GM21576 (cell line): Measurements from ENCODE around the gene SYNDIG1.

ENCODE experiments used
- ATAC-seq: cut with Tn5 transposase; IDR thresholded peaks from one replicate; pipeline ENCODE4 v1.9.1; 2021; ENCODE audit warnings: mild to moderate bottlenecking, moderate library complexity; ENCODE audit not compliant: unreplicated experiment

The SYNDIG1 gene

DNA sequence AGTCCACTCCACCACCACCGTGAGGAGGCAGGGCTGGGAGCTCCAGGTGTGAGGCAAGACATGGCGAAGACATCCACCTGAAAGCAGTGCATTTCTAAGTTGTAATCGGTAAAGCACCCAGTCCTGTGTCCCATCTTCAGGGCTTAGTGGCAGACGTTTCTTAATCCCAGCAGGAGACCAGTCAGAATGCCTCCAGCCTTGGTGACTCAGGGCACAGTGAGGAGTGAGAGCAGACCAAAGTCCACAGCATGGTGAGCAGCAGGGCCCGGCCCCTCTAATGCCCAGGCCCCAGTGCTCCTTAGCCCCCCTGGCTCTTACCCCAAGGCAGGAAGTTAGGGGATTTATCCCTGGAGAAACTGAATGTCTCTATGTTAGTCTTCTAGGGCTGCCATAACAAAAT lies 183.9 kb downstream of the SYNDIG1 start:
- ATAC-seq, result no peak

DNA sequence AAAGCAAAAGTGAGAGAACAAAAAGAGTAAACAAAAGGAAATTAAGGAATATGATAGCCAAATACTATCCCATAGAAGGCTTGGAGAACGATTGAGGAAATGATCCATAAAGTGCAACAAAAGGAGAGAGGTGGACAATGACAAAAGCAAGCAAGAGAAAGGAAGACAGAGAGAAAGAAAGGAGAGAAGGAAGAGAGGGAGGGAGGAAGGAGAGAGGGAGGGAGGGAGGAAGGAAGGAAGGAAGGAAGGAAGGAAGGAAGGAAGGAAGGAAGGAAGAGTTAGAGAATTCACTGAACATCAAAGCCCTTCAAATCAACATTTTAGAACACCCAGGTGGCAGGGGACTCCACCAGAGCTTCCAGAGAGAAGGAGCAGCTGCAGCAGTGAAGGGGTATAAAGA lies 185.0 kb downstream of the SYNDIG1 start:
- no peak for ATAC-seq

DNA sequence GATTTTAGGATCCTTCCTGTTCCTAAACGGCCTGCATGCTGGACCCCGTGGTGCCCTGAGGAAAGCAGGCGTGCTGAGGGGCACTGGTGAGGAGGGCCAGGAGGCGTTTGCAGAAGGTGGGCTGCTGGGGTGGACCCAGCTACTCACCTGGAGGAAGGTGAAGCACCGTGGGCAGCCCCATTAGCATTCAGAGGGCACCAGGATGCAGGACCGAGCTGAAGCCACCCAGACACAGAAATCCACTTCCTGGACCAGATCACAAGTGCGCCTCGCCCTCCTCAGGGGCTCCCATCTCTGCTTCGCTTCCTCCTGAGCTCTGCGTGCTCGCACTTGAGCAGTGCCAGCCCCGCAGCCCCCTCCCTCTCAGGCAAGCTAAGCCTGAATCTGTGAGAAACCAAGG lies 187.0 kb downstream of the SYNDIG1 start:
- no peak for ATAC-seq

DNA sequence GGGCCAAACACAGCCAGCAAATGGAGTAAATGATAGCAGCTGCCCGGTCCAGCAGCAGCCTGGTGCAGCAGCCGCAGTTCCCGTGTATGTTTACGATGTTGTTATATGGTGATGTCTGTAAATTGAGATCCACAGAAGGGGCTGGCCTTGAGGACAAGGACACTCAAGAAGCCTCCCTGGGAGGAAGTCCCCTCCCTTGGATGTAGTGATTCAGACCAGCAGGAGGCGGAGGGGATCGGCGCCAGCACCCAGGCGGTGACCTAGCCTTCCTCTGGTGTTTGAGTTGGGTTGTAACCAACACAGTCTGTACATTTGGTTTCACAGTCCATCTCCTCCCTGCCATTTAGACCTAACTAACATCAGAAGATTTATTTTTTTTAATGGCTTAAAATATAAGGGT lies 187.8 kb downstream of the SYNDIG1 start:
- ATAC-seq, result no peak

DNA sequence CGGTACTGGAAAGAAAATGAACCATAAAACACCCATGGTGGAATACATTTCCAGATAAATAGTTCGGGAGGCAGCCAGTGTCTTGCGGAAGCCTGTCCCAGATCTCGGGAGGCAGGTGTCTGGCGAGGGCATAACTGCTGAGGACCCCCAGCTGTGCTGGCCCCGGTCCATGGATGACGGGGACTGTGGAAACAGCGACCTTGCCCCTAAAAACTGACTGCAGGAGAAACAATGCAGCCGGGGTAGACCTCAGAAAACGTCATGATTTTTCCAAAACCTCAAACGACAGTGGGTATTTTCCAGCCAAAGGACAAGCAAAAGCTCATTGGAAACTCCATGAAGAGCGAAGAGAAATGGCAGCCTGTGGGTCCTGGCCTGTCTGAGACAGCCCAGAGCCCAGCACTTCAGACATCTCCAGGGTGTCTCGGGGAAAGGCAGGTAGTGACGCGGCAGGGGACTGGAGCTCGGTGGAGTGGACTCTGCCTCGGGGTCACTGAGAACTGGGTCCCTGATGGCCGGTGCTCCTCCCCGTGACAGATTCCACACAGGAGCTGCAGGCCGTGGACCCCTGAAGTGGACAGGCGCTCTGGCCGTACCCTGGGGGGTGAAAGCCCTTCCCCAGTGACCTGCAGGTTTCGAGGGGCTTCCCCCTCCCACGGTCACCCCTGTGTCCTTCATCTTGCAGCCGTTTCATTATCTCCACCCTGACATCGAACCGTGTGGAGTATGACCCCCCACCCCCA lies 188.6 kb downstream of the SYNDIG1 start:
- ATAC-seq, result no peak

DNA sequence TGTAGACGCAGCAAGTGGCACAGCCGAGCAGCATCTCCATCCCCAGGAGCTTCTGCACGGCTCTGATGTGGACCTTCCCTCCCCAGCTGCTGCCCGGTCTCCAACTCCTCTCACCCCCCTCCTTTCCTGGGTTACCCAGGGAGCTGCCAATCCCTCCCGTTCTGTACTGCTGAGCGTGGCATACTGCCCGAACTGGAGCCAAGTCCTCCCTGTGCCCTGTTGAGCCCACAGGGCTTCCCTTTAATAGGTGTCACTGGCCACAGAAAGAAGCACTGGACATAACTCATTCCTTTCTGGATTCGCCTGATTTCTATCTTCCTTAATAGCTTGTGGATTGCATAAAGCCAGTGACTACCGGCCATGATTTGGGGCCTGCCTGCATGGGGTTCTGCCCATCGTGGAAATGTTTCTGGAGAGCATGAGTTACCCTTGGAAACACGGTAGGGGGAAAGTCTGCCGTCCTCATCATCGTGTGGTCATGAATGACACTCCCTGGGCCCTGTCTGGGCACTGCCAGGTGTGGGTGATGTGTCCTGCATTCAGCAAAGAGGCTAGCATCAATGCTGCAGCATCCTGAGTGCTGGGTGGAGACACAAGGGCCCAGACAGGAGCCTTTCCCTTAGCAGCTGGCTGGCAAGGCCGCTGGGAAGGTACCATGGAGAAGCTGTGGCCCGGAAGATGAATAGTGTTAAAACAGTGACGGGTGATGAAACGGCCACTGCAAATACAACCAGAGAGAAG lies 189.7 kb downstream of the SYNDIG1 start:
- ATAC-seq, result no peak

DNA sequence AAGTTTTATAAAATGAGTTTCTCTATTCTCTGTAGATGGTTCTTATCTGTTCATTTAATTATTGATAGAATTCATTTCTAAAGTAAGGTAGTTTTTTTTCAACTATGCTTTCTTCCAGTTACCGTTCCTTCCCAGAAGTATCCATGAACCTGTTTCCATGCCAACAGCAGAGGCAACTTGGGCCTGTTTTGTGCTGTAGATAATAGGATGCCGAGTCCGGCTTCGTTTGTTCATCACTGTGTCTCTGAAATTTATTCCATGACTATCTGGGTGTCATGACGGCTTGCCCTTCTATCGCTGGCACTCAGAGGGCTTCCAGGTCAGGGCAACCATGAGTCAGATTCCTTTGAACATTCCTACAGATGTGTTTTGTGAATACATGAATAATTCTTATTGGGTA lies 190.4 kb downstream of the SYNDIG1 start:
- no peak for ATAC-seq

DNA sequence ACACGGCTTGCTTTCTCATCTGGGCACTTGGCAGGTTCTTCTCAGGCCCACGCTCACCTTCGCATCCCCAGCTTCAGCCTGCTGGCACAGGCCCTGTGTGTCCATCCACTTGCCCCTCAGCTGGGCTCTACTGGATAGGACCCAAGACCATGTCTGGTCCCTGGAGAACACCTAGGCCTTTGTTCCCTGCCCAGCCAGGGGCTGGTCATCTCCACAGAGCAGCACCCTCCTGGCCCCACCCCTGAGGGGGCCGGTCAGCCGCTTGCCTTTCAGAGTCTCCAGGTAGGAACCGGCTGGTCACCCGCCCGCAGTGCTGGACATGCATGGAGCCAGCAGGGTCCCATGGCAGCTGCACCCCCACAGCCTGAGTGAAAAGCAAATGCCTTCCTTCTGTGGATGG lies 191.2 kb downstream of the SYNDIG1 start:
- ATAC-seq, result no peak

DNA sequence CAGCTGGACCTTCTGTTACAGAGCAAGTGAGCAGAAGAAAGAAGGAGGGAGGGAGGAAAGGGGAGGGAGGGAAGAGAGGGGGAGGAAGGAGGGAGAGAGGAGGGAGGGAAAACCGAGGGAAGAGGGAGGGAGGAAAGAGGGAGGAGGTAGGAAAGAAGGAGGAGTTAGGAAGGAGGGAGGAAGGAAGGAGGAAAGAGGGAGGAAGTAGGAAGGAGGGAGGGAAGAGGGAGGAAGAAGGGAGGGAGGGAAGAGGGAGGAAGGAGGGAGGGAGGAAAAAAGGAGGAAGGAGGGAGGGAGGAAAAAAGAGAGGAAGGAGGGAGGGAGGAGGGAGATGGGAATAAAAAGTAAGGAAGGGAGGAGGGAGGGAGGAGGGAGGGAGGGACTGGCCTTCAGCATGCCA lies 191.8 kb downstream of the SYNDIG1 start:
- no peak for ATAC-seq

DNA sequence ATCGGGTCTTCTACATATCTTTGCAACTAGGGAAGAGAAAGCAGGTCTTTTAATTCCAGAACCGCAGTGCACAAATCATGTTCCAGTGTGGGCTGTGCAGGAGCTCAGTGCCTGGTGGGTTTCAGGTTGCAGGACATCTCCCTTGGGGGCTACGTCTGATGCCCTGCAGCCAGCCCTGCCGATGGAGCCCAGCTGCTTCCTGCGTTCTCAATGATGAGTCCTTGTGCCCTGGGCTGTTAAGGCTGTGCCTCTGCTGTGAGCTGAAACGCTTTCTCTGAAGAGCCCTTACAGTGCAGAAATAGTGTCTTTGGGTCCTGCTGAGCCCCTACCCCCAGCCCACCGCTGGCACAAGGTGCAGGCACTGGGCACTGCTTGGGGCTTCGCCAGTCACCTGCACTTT lies 192.9 kb downstream of the SYNDIG1 start:
- ATAC-seq, result no peak

DNA sequence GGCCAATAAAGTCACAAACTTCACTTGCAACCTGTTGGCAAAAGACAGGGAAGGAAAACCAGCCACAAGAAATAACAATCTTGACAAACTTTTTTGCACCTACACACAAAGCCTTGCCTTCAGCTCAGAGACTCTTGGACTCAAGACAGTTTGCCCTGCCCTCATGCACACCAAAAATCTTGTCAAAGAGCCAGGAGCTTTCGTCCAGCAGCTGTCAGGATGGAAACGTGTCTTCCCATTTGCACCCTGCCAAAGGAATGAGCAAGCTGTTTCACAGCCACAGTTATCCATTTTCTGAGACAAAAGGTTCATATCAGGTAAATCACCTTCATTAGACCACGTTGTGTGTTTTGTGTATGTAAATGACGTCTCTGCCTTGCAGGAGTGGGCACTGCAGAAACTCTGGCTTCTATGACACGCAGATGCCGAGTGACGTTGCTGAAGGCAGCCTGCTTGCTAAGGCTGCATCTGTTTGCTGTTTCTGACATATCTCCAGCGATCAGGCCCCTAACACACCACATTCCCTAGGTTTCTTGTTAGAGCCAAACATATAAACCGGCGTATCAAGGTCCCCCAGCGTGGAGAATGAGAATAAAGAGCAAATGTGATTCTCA lies 193.4 kb downstream of the SYNDIG1 start:
- no peak for ATAC-seq

DNA sequence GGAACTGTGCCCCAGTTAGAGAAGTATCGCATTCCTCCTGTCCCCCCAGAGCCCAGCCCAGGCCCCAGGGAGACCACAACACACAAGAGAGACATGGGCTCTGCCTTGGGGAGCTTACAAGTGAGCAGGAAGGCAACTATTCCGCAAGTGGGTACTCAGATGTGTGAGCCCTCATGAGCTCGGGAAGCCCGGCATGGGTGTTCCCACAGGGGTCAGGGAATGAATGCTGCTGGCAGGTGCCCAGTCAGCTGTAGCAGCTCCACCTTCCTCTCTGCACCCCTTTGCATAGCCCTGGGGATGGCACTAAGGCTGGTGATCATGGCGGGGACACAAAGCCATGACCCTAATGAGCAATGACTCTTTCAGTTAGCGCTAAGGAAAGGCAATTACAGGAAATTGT lies 194.1 kb downstream of the SYNDIG1 start:
- ATAC-seq, result no peak

DNA sequence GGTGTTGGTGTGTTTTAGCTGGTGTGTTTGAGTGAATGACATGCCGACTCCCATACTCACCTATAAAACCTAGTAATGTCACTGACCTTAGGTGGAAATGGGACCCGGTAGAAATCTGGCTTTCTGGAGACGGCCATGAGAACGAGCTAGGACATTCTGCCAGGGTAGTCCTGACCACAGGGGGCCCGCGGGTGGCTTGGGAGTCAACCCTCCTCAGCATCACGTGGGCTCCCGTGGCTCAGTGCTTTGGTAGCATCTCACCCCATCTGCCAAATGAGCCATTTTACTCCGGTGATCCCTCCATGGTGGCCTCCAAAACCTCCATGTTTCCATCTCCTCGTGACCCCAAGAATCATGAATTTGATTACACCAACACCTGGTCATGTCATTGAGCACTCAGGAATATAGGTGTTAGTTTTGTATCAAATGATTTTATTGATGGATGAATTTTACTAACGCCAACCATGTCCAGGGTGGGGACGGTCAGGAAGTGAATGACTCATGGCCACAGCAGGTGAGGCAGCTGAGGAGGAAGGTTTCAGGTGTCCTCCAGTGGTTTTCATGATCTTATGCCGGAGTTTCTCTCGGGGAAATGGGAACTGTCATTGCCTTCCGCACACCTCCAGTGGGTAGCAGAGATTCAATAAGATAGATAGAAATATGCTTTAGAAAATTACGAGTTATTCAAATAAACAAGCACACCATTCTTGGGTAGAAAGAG lies 195.0 kb downstream of the SYNDIG1 start:
- no peak for ATAC-seq

DNA sequence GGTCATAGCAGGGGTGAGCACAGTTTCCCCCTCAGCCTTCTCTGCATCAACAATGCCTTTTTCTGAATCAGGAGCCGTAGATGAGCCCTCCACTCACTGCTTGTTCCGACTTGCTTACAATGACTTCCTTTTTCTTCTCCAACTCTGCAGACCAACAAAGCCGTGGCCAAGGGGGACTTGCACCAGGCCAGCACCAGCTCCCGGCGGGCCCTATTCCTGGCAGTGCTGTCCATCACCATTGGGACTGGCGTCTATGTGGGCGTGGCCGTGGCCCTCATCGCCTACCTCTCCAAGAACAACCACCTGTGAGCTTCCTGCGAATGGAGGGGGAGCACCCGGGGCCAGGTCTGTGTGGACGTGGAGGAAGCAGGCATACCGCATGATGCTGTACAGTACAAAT lies 195.8 kb downstream of the SYNDIG1 start:
- ATAC-seq, result no peak

DNA sequence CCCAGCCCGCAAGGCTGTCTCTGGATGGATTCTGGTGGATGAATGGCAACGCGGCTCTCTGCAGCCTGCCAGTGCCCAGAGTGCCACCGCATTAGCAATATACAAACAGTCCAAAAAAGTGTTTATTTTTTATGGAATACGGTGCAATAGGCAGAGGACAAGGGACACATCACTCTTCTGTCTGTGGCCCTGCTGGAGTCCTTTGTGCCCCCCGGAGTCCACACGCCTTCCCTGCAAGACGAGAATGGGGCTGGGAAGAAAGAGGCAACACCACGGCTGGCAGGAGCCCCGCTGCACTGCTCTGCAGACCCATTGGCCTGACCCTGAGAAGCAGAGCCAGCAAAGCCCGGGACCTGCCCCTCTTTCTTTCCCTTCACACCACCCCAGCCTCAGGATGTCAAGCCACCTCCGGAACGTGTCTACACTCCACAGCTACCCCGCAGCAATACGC lies 196.3 kb downstream of the SYNDIG1 start:
- ATAC-seq, result no peak

DNA sequence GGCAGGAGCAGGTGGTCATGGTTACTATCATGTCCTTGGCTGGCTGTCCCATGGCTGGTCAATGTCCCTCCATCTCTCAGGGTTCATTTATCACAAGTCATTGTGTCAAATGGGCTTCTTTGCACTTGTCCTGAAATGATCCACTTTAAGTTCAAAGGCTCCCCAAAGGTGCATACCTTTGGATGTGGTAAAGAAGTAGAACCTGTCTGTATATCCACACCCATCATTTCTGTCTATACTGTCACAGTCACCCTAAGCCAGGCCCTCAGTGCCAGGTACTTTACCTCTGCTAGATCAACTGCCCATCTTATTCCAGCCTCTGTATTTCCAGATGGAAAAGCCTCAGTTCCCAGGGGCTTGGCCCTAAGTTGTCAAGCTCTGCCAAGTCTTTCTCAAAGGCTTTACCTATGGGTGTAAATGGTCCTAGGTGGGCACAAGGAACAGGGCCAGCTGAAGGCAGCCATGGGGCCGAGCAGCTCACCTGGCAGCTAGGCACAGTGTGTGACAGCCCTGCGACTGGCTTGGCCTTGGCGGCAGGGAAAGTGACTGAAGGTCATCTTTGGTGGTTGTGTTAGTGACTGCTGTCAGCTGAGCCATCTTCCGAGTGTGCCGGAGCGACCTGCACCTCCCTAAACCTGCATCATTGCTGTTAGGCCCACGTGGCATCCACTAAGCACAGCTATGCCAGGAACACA lies 198.4 kb downstream of the SYNDIG1 start:
- no peak for ATAC-seq

DNA sequence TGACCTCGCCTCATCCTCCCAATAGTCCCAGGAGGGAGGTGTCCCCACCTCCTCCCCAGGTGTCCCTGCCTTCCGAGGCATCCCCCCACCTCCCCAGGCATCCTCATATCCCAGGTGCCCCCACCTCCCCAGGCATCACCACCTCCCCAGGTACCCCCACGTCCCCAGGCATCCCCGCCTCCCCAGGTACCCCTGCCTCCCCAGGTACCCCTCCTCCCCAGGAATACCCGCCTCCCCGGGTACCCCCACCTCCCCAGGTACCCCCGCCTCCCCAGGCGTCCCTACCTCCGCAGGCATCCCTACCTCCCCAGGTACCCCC lies 198.9 kb downstream of the SYNDIG1 start:
- no peak for ATAC-seq

DNA sequence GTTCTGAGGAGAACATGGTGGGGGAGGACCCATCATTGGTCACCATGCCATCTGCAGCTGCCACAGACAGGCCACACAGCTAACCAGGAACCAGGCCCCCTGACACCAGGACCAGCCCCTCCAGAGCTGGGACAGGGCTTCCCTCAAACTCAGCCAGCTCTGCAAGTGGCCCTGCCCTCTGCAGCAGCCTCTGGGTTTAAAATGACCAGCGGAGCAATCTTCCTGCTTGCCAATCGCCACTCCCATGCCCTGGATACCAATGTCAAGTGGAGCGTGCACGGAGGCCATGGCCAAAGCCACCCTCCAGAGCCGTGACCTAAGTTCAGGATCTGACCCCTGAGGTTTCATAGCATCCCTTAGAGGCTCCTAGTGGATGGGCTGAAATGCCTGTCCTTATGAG lies 199.4 kb downstream of the SYNDIG1 start:
- ATAC-seq, result no peak

DNA sequence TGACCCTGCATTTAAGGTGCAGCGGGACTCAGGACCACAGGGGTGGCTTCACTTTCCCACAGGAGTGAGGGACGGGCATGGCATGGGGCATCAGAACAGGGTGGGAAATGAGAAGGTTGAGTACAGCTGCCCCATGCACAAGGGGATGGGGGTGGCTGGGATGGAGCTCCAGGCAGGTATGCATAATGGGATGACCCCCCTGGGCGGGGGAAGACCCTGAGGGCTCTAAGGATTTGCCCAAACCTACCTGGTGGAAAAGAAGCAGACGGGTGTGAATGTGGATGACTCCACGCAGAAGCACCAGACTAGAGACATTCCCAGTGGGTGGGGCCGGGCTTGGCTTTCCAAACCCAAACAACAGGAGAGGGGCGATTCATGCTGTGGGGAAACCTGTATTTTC lies 200.3 kb downstream of the SYNDIG1 start:
- ATAC-seq, result no peak

DNA sequence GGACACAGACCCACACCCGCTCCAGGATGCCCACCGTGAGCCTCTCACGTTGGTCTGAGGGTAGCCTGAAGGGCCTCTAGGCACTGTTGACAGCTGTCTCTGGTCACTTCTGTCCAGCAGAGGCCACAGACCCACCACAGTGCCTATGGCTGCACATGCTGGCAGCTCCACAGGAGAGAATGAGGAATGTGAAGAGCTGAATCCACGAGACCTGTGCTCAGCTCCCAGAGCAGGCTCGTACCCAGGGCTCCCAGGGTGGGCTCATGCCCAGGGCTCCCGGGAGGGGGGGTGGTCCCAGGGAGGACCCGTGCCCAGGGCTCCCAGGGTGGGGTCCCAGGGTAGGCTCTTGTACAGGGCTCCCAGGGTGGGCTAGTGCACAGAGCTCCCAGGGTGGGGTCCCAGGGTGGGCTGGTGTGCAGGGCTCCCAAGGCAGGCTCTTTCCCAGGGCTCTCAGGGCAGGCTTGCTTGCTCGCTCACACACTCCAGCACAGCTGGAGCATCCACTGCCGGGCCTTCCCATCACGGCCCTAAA lies 201.0 kb downstream of the SYNDIG1 start:
- ATAC-seq, result no peak

DNA sequence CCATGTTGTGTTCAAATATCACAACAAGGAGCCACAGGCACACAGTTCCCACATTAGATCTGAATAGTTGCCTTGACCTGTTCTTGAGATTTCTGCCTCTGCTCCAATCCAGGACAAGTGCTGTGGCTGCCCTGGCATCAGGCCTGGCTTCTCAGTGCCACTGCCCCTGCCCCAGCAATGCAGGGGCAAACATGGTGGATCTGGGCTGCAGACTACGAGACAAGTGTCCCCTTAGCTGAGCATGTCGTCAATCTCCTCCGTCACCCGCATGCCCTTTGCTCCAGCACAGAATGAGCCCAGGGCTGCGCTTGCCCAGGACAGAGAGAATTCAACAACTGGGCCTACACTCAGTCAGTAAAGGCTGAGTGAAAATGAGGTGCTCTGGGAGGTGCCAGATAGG lies 201.6 kb downstream of the SYNDIG1 start:
- ATAC-seq, result no peak
